ENCODE data around the gene ATP5PB.

DNA sequence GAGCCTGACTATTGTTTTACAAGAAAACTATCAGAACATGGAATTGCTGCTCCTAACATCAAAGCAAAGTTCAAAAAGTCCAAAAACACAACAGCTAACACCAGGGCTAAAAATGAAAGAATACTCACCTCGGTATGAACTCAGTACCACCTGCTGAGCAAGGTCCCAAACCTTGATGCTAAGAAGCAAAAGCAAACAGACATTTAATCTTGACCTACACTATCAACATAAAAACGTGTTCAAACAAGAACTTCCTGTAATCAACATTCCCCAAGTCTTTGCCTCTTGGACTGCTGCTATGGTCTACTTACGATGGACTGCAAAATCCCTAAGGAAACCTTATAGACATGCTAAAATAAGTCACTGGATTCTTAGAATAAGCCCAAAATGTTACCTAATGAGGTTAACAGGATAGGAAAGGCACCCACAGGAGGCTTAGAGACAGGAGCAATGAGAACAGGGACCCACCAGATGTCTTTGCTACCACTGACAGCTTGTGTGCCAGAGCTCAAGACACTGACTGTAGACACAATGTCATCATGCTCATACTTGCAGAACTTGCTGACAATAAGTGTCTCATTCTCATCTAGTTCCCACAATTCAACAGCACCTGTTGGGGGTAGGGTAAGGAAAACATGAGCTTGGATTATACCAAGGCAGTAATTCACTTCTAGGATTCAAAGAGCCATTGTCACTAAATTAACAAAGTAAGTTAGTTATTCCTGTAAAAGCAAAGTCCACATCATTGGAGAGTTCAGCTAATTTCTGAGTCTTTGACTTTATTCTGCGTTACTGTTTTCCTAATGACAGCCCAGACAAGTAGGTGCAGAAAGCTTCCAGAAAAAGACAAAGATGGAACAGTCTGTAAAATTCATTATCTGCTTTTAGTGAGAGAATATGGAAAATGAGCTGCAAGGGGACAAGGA is 2.0 kb upstream of the ATP5PB start:
- TF ChIP-seq, protein P1, sequence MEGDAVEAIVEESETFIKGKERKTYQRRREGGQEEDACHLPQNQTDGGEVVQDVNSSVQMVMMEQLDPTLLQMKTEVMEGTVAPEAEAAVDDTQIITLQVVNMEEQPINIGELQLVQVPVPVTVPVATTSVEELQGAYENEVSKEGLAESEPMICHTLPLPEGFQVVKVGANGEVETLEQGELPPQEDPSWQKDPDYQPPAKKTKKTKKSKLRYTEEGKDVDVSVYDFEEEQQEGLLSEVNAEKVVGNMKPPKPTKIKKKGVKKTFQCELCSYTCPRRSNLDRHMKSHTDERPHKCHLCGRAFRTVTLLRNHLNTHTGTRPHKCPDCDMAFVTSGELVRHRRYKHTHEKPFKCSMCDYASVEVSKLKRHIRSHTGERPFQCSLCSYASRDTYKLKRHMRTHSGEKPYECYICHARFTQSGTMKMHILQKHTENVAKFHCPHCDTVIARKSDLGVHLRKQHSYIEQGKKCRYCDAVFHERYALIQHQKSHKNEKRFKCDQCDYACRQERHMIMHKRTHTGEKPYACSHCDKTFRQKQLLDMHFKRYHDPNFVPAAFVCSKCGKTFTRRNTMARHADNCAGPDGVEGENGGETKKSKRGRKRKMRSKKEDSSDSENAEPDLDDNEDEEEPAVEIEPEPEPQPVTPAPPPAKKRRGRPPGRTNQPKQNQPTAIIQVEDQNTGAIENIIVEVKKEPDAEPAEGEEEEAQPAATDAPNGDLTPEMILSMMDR (optimal IDR thresholded peaks at IDR 0.05 in 1 of 3, IDR thresholded peaks at IDR 0.05 in 1 of 3, conservative IDR thresholded peaks at IDR 0.05 in 1 of 3; ENCODE audit: extremely low read depth in 1 of 3, insufficient read depth in 2 of 3, low read length in 3 of 3), result no peak
- TF ChIP-seq EZH2 (IDR thresholded peaks at IDR 0.05; ENCODE audit: low read length), result no peak
